GM10266 (cell line): ENCODE measurements around the gene ST6GALNAC5.

Experiments
- DNase-seq: peaks from one replicate; pipeline ENCODE4 v3.0.0; 2012; ENCODE audit errors: extremely low spot score
- TF ChIP-seq, protein P1 (sequence below): IDR thresholded peaks from 2 replicates; pipeline ENCODE4 v1.5.1; 2012; ENCODE audit warnings: mild to moderate bottlenecking, low read depth; ENCODE audit not compliant: control insufficient read depth, insufficient read depth; ENCODE audit errors: missing control alignments

Gene ST6GALNAC5

GRCh38 chr1:77031106-77031662 is 163.9 kb downstream of the ST6GALNAC5 start:
- TF ChIP-seq, protein P1, sequence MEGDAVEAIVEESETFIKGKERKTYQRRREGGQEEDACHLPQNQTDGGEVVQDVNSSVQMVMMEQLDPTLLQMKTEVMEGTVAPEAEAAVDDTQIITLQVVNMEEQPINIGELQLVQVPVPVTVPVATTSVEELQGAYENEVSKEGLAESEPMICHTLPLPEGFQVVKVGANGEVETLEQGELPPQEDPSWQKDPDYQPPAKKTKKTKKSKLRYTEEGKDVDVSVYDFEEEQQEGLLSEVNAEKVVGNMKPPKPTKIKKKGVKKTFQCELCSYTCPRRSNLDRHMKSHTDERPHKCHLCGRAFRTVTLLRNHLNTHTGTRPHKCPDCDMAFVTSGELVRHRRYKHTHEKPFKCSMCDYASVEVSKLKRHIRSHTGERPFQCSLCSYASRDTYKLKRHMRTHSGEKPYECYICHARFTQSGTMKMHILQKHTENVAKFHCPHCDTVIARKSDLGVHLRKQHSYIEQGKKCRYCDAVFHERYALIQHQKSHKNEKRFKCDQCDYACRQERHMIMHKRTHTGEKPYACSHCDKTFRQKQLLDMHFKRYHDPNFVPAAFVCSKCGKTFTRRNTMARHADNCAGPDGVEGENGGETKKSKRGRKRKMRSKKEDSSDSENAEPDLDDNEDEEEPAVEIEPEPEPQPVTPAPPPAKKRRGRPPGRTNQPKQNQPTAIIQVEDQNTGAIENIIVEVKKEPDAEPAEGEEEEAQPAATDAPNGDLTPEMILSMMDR = no peak
- no peak for DNase-seq

- no peak for DNase-seq
- TF ChIP-seq, protein P1 = no peak
Measured at GRCh38 chr1:77036560-77036959, 169.3 kb downstream of the ST6GALNAC5 start.

DNA sequence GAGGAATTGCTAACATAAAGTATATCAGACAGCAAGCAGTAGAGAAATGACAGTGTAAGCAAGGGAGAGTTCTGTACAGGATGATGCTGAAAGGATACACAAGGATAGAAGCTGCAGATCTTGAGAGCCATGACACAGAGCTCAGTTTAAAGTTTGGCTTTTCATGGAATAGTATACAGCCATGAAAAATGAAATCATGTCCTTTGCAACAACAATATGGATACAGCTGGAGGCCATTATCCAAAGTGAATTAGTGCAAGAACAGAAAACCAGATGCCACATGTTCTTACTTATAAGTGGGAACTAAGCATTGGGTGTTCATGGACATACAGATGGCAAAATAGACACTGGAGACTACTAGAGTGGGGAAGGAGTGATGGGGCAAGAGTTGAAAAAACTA is 169.8 kb downstream of the ST6GALNAC5 start:
- TF ChIP-seq, protein P1 = no peak
- DNase-seq = no peak

DNA sequence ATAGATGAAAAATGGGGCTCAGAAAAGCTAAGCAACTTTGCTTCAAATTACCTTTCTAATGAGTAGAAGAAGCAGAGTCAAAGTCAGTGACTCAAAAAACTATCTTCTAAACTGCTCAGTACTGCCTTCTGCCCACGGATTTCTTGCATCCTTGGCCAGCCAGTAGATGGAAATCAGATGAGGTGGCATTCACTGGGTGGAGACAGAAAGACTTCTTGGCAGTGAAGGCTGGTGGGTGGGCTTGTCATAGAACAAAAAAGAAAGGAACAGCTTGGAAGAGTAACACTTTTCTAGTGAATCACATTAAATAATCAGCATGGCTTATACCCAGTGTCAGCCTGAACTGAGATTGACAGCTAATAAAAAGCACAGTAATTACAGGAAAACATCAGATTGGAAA is 170.7 kb downstream of the ST6GALNAC5 start:
- TF ChIP-seq, protein P1 = no peak
- no peak for DNase-seq

- DNase-seq = no peak
- TF ChIP-seq, protein P1 = no peak
Measured at GRCh38 chr1:77039111-77039510, 171.8 kb downstream of the ST6GALNAC5 start.

DNA sequence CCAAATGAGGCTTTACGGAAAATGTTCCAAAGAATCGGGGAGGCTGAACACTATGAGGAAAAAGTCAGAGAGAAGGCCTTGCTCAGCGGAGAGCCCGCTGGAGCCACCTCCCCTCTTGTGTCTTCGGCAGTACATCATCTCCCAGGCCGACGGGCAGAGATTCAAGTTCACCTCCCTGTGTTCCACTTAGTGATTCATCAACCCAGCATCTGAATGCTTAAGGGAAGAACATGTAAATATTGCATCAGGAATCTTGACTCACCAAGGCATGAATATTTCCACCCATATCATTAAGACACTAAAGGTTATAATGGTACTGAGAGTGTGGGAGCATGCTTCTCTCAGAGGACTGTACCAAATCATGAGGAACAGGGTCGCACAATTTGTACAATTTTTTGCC is 172.5 kb downstream of the ST6GALNAC5 start:
- no peak for DNase-seq
- TF ChIP-seq, protein P1 = no peak

GRCh38 chr1:77040826-77041225 is 173.5 kb downstream of the ST6GALNAC5 start:
- no peak for DNase-seq
- TF ChIP-seq, protein P1 = no peak
